ENCODE measurements around the gene BCAS4. TPM values are rescaled to one million over a fixed set of nuclear protein-coding genes. Genes with fewer than 3 reads are reported as not detected.

BCAS4 gene
- total RNA-seq, 1 donor from 2014 or later: 16.7 TPM

DNA sequence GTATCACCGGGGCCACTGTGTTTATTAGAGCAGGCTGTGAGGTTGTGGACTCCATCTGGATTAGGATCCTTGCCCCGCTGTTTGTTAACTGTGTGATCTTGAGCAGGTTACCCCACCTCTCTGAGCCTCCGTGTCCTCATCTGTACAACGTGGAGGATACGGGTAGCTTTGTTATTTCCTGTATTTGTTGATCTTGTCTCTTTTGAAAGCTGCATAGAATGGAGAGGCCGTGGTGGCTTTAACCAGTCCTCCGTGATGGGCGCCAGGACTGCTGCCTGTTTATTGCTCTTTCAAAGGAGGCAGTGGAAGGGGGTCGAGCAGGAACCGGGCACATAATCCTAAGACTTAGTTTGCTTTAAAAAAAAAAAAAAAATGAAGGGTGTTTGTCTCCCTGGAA, 22.9 kb downstream of the BCAS4 start:
- H3K4me3 ChIP-seq (ENCODE audit: insufficient read depth, low read depth, low read length): no peak overlapping the region
- H3K36me3 ChIP-seq (ENCODE audit: insufficient read depth, low read length): no peaks in the 10 kb centered on the region
- H3K79me2 ChIP-seq (ENCODE audit: insufficient read depth, low read length): no peaks in the 10 kb centered on the region
- Mint-ChIP-seq H3K27me3 (ENCODE audit: low read depth, unreplicated experiment) (no peaks in the 10 kb centered on the region), H3K27ac (ENCODE audit: unreplicated experiment) (peak overlapping the region; percentile 96), H3K4me3 (ENCODE audit: unreplicated experiment) (no peak overlapping the region), H3K9me3 (ENCODE audit: unreplicated experiment) (no peaks in the 10 kb centered on the region), H3K36me3 (ENCODE audit: low read depth, unreplicated experiment) (peaks cover 16% of the 10 kb centered on the region), H3K4me1 (ENCODE audit: low read depth, unreplicated experiment) (peaks cover 15% of the 10 kb centered on the region)
- FAIRE-seq (no peak), DNase-seq (ENCODE audit: low read depth) (no peak)
- H3K9ac ChIP-seq (ENCODE audit: low read length): peak overlapping the region; percentile 20
- TF ChIP-seq, protein P1, sequence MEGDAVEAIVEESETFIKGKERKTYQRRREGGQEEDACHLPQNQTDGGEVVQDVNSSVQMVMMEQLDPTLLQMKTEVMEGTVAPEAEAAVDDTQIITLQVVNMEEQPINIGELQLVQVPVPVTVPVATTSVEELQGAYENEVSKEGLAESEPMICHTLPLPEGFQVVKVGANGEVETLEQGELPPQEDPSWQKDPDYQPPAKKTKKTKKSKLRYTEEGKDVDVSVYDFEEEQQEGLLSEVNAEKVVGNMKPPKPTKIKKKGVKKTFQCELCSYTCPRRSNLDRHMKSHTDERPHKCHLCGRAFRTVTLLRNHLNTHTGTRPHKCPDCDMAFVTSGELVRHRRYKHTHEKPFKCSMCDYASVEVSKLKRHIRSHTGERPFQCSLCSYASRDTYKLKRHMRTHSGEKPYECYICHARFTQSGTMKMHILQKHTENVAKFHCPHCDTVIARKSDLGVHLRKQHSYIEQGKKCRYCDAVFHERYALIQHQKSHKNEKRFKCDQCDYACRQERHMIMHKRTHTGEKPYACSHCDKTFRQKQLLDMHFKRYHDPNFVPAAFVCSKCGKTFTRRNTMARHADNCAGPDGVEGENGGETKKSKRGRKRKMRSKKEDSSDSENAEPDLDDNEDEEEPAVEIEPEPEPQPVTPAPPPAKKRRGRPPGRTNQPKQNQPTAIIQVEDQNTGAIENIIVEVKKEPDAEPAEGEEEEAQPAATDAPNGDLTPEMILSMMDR (IDR thresholded peaks at IDR 0.05; ENCODE audit: insufficient read depth, low read depth, low read length): no peak
- TF ChIP-seq EZH2 (IDR thresholded peaks at IDR 0.05; ENCODE audit: insufficient read depth, low read length): no peak
- no peaks in the 10 kb centered on the region for H3K9me3 ChIP-seq (ENCODE audit: insufficient read depth, low read depth, low read length)
- peak overlapping the region; percentile 53 for H3K4me2 ChIP-seq (ENCODE audit: low read length)
- peak overlapping the region; percentile 89 for H2AFZ ChIP-seq (ENCODE audit: low read depth, low read length)
- H4K20me1 ChIP-seq (ENCODE audit: insufficient read depth, low read length): peaks cover 12% of the 10 kb centered on the region
- no peaks in the 10 kb centered on the region for H3K27me3 ChIP-seq (ENCODE audit: insufficient read depth, low read length)
- peak overlapping the region; percentile 53 for H3K27ac ChIP-seq (ENCODE audit: low read depth, low read length)
- peaks cover 22% of the 10 kb centered on the region for H3K4me1 ChIP-seq (ENCODE audit: insufficient read depth, low read length)

DNA sequence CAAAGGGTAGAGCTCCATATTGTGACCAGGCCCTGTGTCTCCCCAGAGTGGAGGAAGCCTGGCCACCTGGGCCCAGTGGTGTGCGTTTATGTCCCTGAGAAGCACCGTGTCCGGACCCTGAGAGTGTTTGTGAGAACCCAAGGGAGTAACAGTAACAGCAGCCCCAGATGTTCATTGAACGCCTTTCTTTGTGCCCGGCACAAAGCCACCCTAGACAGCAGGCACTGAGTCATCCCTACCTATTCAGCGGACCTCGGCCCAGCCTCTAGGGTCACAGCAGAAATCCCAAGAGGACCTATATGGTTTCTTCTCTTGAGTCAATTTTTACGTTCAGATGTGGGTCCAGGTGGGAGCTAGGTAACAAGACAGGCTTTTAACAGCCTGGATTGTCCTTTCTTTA, 24.5 kb downstream of the BCAS4 start:
- H3K79me2 ChIP-seq (ENCODE audit: insufficient read depth, low read length): no peaks in the 10 kb centered on the region
- no peak overlapping the region for H3K27ac ChIP-seq (ENCODE audit: low read depth, low read length)
- H3K4me3 Mint-ChIP-seq (ENCODE audit: unreplicated experiment): no peak overlapping the region
- no peaks in the 10 kb centered on the region for H3K27me3 ChIP-seq (ENCODE audit: insufficient read depth, low read length)
- H3K9ac ChIP-seq (ENCODE audit: low read length): no peak overlapping the region
- TF ChIP-seq, protein P1 (IDR thresholded peaks at IDR 0.05; ENCODE audit: insufficient read depth, low read depth, low read length): no peak
- no peak for TF ChIP-seq EZH2 (IDR thresholded peaks at IDR 0.05; ENCODE audit: insufficient read depth, low read length)
- no peaks in the 10 kb centered on the region for H3K9me3 Mint-ChIP-seq (ENCODE audit: unreplicated experiment)
- no peak for FAIRE-seq
- H4K20me1 ChIP-seq (ENCODE audit: insufficient read depth, low read length): peaks cover 8% of the 10 kb centered on the region
- no peak for DNase-seq (ENCODE audit: low read depth)
- no peaks in the 10 kb centered on the region for H3K27me3 Mint-ChIP-seq (ENCODE audit: low read depth, unreplicated experiment)
- no peak overlapping the region for H2AFZ ChIP-seq (ENCODE audit: low read depth, low read length)
- peaks cover 27% of the 10 kb centered on the region for H3K4me1 ChIP-seq (ENCODE audit: insufficient read depth, low read length)
- H3K4me3 ChIP-seq (ENCODE audit: insufficient read depth, low read depth, low read length): no peak overlapping the region
- H3K27ac Mint-ChIP-seq (ENCODE audit: unreplicated experiment): no peak overlapping the region
- H3K36me3 ChIP-seq (ENCODE audit: insufficient read depth, low read length): no peaks in the 10 kb centered on the region
- H3K9me3 ChIP-seq (ENCODE audit: insufficient read depth, low read depth, low read length): no peaks in the 10 kb centered on the region
- peaks cover 16% of the 10 kb centered on the region for H3K4me1 Mint-ChIP-seq (ENCODE audit: low read depth, unreplicated experiment)
- H3K4me2 ChIP-seq (ENCODE audit: low read length): no peak overlapping the region
- H3K36me3 Mint-ChIP-seq (ENCODE audit: low read depth, unreplicated experiment): peaks cover 16% of the 10 kb centered on the region

GRCh38 chr20:50820515-50821256, 25.8 kb downstream of the BCAS4 start:
- TF ChIP-seq EZH2 (IDR thresholded peaks at IDR 0.05; ENCODE audit: insufficient read depth, low read length): no peak
- TF ChIP-seq, protein P1 (IDR thresholded peaks at IDR 0.05; ENCODE audit: insufficient read depth, low read depth, low read length): no peak
- H3K27ac Mint-ChIP-seq (ENCODE audit: unreplicated experiment): no peak overlapping the region
- Histone ChIP-seq H3K4me3 (ENCODE audit: insufficient read depth, low read depth, low read length) (no peak overlapping the region), H3K9ac (ENCODE audit: low read length) (no peak overlapping the region), H3K4me1 (ENCODE audit: insufficient read depth, low read length) (peaks cover 20% of the 10 kb centered on the region), H3K27ac (ENCODE audit: low read depth, low read length) (no peak overlapping the region), H3K79me2 (ENCODE audit: insufficient read depth, low read length) (no peaks in the 10 kb centered on the region), H3K9me3 (ENCODE audit: insufficient read depth, low read depth, low read length) (no peaks in the 10 kb centered on the region), H3K36me3 (ENCODE audit: insufficient read depth, low read length) (no peaks in the 10 kb centered on the region), H3K27me3 (ENCODE audit: insufficient read depth, low read length) (no peaks in the 10 kb centered on the region), H3K4me2 (ENCODE audit: low read length) (no peak overlapping the region), H4K20me1 (ENCODE audit: insufficient read depth, low read length) (no peaks in the 10 kb centered on the region), H2AFZ (ENCODE audit: low read depth, low read length) (no peak overlapping the region)
- peaks cover 16% of the 10 kb centered on the region for H3K36me3 Mint-ChIP-seq (ENCODE audit: low read depth, unreplicated experiment)
- FAIRE-seq (no peak), DNase-seq (ENCODE audit: low read depth) (no peak)
- H3K4me1 Mint-ChIP-seq (ENCODE audit: low read depth, unreplicated experiment): peaks cover 12% of the 10 kb centered on the region
- no peaks in the 10 kb centered on the region for H3K27me3 Mint-ChIP-seq (ENCODE audit: low read depth, unreplicated experiment)
- no peaks in the 10 kb centered on the region for H3K9me3 Mint-ChIP-seq (ENCODE audit: unreplicated experiment)
- no peak overlapping the region for H3K4me3 Mint-ChIP-seq (ENCODE audit: unreplicated experiment)
